ENCODE measurements around the gene YES1.

Gene YES1

DNA sequence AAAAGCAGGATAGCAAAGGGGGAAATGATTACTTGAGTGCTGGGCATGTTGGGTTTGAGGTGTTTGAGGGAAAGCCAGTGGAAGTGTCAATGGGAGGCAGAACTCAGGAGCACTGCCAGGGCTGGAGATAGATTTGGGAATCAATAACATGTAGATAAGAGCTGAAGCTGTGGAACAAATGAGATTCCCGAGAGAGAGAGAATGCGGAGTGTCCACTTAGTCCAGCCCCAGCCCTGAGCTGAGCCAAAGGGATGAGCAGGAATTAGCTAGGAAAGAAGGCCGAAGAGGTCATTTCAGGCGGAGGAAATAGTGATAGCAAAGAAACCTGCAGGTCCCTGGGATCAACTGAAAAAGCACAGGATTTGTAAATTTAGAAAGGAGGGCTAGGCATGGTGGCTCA lies 21.2 kb upstream of the YES1 start:
- DNase-seq (no peak), ATAC-seq (ENCODE audit: insufficient read depth, low read depth) (no peak)
- Histone ChIP-seq H3K4me2 (ENCODE audit: insufficient read depth, low read length) (no peak overlapping the region), H3K27ac (ENCODE audit: low read length) (no peak overlapping the region), H3K4me1 (ENCODE audit: insufficient read depth, low read length) (peaks cover 19% of the 10 kb centered on the region), H3K36me3 (ENCODE audit: insufficient read depth, low read length) (no peaks in the 10 kb centered on the region), H2AFZ (ENCODE audit: low read depth, low read length) (no peak overlapping the region), H3K9ac (ENCODE audit: low read depth, low read length) (no peak overlapping the region), H4K20me1 (ENCODE audit: insufficient read depth, low read length) (no peaks in the 10 kb centered on the region), H3K9me3 (ENCODE audit: insufficient read depth, low read length, severe bottlenecking) (no peaks in the 10 kb centered on the region), H3K27me3 (ENCODE audit: insufficient read depth, low read length, poor library complexity) (no peaks in the 10 kb centered on the region), H3K79me2 (ENCODE audit: insufficient read depth, low read length) (no peaks in the 10 kb centered on the region), H3K4me3 (ENCODE audit: low read depth in 1 of 2, low read length in 2 of 2) (no peak overlapping the region)
- TF ChIP-seq, protein P1, sequence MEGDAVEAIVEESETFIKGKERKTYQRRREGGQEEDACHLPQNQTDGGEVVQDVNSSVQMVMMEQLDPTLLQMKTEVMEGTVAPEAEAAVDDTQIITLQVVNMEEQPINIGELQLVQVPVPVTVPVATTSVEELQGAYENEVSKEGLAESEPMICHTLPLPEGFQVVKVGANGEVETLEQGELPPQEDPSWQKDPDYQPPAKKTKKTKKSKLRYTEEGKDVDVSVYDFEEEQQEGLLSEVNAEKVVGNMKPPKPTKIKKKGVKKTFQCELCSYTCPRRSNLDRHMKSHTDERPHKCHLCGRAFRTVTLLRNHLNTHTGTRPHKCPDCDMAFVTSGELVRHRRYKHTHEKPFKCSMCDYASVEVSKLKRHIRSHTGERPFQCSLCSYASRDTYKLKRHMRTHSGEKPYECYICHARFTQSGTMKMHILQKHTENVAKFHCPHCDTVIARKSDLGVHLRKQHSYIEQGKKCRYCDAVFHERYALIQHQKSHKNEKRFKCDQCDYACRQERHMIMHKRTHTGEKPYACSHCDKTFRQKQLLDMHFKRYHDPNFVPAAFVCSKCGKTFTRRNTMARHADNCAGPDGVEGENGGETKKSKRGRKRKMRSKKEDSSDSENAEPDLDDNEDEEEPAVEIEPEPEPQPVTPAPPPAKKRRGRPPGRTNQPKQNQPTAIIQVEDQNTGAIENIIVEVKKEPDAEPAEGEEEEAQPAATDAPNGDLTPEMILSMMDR (IDR thresholded peaks at IDR 0.05; ENCODE audit: borderline replicate concordance, extremely low read depth, low read length, poor library complexity, severe bottlenecking) = no peak
- no peak for TF ChIP-seq EZH2 (IDR thresholded peaks at IDR 0.05; ENCODE audit: borderline replicate concordance, low read depth, low read length, severe bottlenecking)

DNA sequence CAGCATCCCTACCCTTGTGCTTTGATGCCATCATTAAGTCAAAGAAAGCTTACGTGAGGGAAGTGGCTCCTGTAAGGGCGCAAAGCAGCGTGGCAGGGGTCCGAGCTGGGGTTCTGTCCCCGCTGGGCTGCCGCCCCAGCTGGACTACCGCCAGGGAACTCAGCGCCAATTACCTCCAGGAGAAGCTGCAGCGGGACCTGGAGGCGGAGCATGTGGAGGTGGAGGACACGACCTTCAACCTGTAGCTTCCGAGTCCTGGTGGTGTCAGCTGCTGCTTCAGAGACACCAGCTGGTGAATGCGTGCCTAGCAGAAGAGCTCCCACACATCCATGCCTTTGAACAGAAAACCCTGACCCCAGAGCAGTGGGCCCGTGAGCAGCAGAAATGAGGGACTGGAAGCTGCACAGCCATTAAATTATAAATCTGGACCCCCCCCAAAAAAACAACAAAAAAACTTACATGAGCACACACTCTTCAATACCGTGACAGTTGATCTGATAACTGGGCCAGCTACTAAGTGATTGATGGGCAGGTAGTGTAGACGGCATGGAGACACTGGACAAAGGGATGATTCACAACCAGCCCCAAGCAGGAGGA lies 20.1 kb upstream of the YES1 start:
- H3K27me3 ChIP-seq (ENCODE audit: insufficient read depth, low read length, poor library complexity) = no peaks in the 10 kb centered on the region
- no peak overlapping the region for H2AFZ ChIP-seq (ENCODE audit: low read depth, low read length)
- no peak overlapping the region for H3K4me3 ChIP-seq (ENCODE audit: low read depth in 1 of 2, low read length in 2 of 2)
- H3K4me2 ChIP-seq (ENCODE audit: insufficient read depth, low read length) = no peak overlapping the region
- H3K79me2 ChIP-seq (ENCODE audit: insufficient read depth, low read length) = no peaks in the 10 kb centered on the region
- DNase-seq (no peak), ATAC-seq (ENCODE audit: insufficient read depth, low read depth) (no peak)
- H3K27ac ChIP-seq (ENCODE audit: low read length) = no peak overlapping the region
- no peaks in the 10 kb centered on the region for H4K20me1 ChIP-seq (ENCODE audit: insufficient read depth, low read length)
- peaks cover 19% of the 10 kb centered on the region for H3K4me1 ChIP-seq (ENCODE audit: insufficient read depth, low read length)
- no peaks in the 10 kb centered on the region for H3K9me3 ChIP-seq (ENCODE audit: insufficient read depth, low read length, severe bottlenecking)
- no peaks in the 10 kb centered on the region for H3K36me3 ChIP-seq (ENCODE audit: insufficient read depth, low read length)
- TF ChIP-seq EZH2 (IDR thresholded peaks at IDR 0.05; ENCODE audit: borderline replicate concordance, low read depth, low read length, severe bottlenecking) = no peak
- TF ChIP-seq, protein P1 (IDR thresholded peaks at IDR 0.05; ENCODE audit: borderline replicate concordance, extremely low read depth, low read length, poor library complexity, severe bottlenecking) = peak; percentile 37
- H3K9ac ChIP-seq (ENCODE audit: low read depth, low read length) = no peak overlapping the region

DNA sequence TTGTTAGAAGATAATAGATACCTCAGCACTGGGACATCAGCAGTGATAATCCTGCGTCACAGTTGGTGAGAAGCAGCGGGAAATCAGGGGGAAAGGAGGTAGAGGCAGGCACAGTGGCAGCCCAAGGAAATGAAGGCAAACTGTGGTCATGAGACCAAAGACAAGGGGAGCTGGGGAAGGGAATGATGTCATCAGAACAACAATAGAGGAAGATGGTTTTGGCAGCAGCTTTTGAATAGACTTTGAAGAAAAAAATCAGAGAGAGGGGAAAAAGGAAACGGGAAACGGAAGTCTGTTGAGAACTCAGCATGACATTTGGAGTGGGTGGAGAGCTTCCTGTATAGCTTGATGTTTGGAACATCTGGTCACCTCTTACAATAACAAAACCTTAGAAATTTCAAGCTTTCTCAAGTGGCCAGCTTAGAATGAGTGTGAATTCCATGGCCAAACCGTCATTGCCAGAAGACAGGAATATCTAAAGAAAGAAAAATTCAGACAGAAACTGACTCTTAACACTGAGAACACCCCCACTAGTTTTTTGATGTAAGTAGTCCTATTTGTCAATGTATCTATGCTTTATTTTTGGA lies 18.4 kb upstream of the YES1 start:
- H3K9me3 ChIP-seq (ENCODE audit: insufficient read depth, low read length, severe bottlenecking) = no peaks in the 10 kb centered on the region
- H3K9ac ChIP-seq (ENCODE audit: low read depth, low read length) = peak overlapping the region; percentile 47
- H3K27ac ChIP-seq (ENCODE audit: low read length) = peak overlapping the region; percentile 82
- peak; percentile 92 for ATAC-seq (ENCODE audit: insufficient read depth, low read depth)
- H4K20me1 ChIP-seq (ENCODE audit: insufficient read depth, low read length) = no peaks in the 10 kb centered on the region
- no peaks in the 10 kb centered on the region for H3K79me2 ChIP-seq (ENCODE audit: insufficient read depth, low read length)
- H3K4me1 ChIP-seq (ENCODE audit: insufficient read depth, low read length) = peaks cover 19% of the 10 kb centered on the region
- H2AFZ ChIP-seq (ENCODE audit: low read depth, low read length) = peak overlapping the region; percentile 69
- no peak for TF ChIP-seq EZH2 (IDR thresholded peaks at IDR 0.05; ENCODE audit: borderline replicate concordance, low read depth, low read length, severe bottlenecking)
- TF ChIP-seq, protein P1 (IDR thresholded peaks at IDR 0.05; ENCODE audit: borderline replicate concordance, extremely low read depth, low read length, poor library complexity, severe bottlenecking) = no peak
- H3K27me3 ChIP-seq (ENCODE audit: insufficient read depth, low read length, poor library complexity) = no peaks in the 10 kb centered on the region
- peak overlapping the region in 1 of 2 experiments; percentile 42; a peak in 2 of 4 replicates for H3K4me3 ChIP-seq (ENCODE audit: low read depth in 1 of 2, low read length in 2 of 2)
- DNase-seq = peak; percentile 79
- no peaks in the 10 kb centered on the region for H3K36me3 ChIP-seq (ENCODE audit: insufficient read depth, low read length)
- H3K4me2 ChIP-seq (ENCODE audit: insufficient read depth, low read length) = peak overlapping the region; percentile 61

All from DND-41 (cell line).